Measurements from ENCODE around the gene CLDN6.
"Not testable (repeated sequence)": the region's sequence is repeated elsewhere in the genome, so short reads cannot be mapped to it uniquely, and the experiment has no call there.

CLDN6 gene

GRCh38 chr16:3017794-3018506 is at the start of gene CLDN6:
TSS of gene CLDN6 (minus strand) at chr16:3018183. CDS start at chr16:3016021, 2,162 bp downstream.
- DNase-seq: no peak

- no peak for DNase-seq
These were observed 48.4 kb upstream of the CLDN6 start for GRCh38 chr16:3066440-3066748.

GRCh38 chr16:3065742-3066439 is 47.9 kb upstream of the CLDN6 start:
- DNase-seq: no peak

GRCh38 chr16:3065069-3065741 is 47.2 kb upstream of the CLDN6 start, which contains the start of gene IL32:
TSS of gene IL32 (plus strand) at chr16:3065640. CDS start at chr16:3065812, 172 bp downstream.
- DNase-seq: no peak

GRCh38 chr16:3063625-3064386 is 45.8 kb upstream of the CLDN6 start:
- DNase-seq: no peak

- DNase-seq: no peak
These were observed 44.6 kb upstream of the CLDN6 start for GRCh38 chr16:3062553-3062952.

GRCh38 chr16:3060339-3061127 is 42.5 kb upstream of the CLDN6 start:
- DNase-seq: no peak

- DNase-seq: no peak
These were observed 41.8 kb upstream of the CLDN6 start for GRCh38 chr16:3059723-3060242.

- DNase-seq: no peak
These were observed 41.2 kb upstream of the CLDN6 start for GRCh38 chr16:3059041-3059722.

GRCh38 chr16:3058139-3059030 is 40.4 kb upstream of the CLDN6 start:
- no peak for DNase-seq

GRCh38 chr16:3057181-3058138 is 39.5 kb upstream of the CLDN6 start:
- DNase-seq: no peak

GRCh38 chr16:3056336-3057180 is 38.6 kb upstream of the CLDN6 start:
- no peak for DNase-seq

- not testable (repeated sequence) for DNase-seq
These were observed 37.7 kb upstream of the CLDN6 start for GRCh38 chr16:3055734-3056115.

- no peak for DNase-seq
These were observed 37.2 kb upstream of the CLDN6 start for GRCh38 chr16:3054965-3055733.

GRCh38 chr16:3053330-3053710 is 35.3 kb upstream of the CLDN6 start:
- DNase-seq: not testable (repeated sequence)

GRCh38 chr16:3052571-3053329 is 34.8 kb upstream of the CLDN6 start:
- not testable (repeated sequence) for DNase-seq

- DNase-seq: no peak
These were observed 33.5 kb upstream of the CLDN6 start for GRCh38 chr16:3051494-3051893.
